Prostate gland (tissue), 2 donors: ENCODE data around the gene PMP22. TPM values are rescaled to one million over a fixed set of nuclear protein-coding genes. Genes with fewer than 3 reads are reported as not detected.

ENCODE experiments used
- DNase-seq: peaks from one replicate; pipeline ENCODE4 v3.0.0-alpha.2; 2019; ENCODE audit warnings: low spot score
- H3K27ac ChIP-seq, 2 donors: fragments of 200-600 bp; sonication (generic); 2 replicates each; pipeline ENCODE4 v1.5.1; 2017 to 2019
- H3K27me3 ChIP-seq: fragments of 200-600 bp; sonication (generic); replicated peaks from 2 replicates; pipeline ENCODE4 v1.5.1; 2019; ENCODE audit not compliant: insufficient read depth
- H3K36me3 ChIP-seq, 2 donors: fragments of 200-600 bp; sonication (generic); 1 replicate in 1 of 2; 2 replicates in 1 of 2; pipeline versions ENCODE4 v1.5.1 to v1.8.1; 2017 to 2019
- H3K4me1 ChIP-seq: fragments of 200-600 bp; sonication (generic); replicated peaks from 2 replicates; pipeline ENCODE4 v1.5.1; 2019
- H3K4me3 ChIP-seq, 2 donors: fragments of 200-600 bp; sonication (generic); 2 replicates each; pipeline ENCODE4 v1.5.1; 2017 to 2019
- H3K9me3 ChIP-seq: fragments of 200-600 bp; sonication (generic); 2 replicates; pipeline ENCODE4 v1.5.1; 2017
- CTCF ChIP-seq, 4 experiments: fragments of 200-600 bp in 2 of 4; fragments of 450-650 bp in 2 of 4; sonication (generic) in 2 of 4; IDR thresholded peaks; 1 replicate in 3 of 4; 2 replicates in 1 of 4; pipeline ENCODE4 v1.5.1; 2016 to 2019; ENCODE audit warnings: antibody characterized with exemption in 4 of 4, mild to moderate bottlenecking in 2 of 4, moderate library complexity in 2 of 4
- POLR2A ChIP-seq: fragments of 450-650 bp; IDR thresholded peaks from one replicate; pipeline ENCODE4 v1.6.1; 2016; ENCODE audit warnings: antibody characterized with exemption, mild to moderate bottlenecking
- POLR2AphosphoS5 ChIP-seq: sonication (generic); formaldehyde crosslinking; IDR thresholded peaks from one replicate; pipeline ENCODE4 v1.6.1; 2017; ENCODE audit warnings: antibody characterized with exemption
- WGBS: methylation state at CpG from one replicate; pipeline ENCODE4 v1.1.5; 2018; 5-methylcytosine and 5-hydroxymethylcytosine counted together
- intact Hi-C: fragments of 100-400 bp; cut with DNase I; formaldehyde crosslinking; loops from one replicate; pipeline ENCODE4 v1.14.2; 2022
- total RNA-seq, 2 donors: library from RNA; depleted of rRNA; stranded (reverse); fragments of >200 nt; gene quantifications; one replicate each; pipeline ENCODE4 v1.1.0, GENCODE V29; 2016

The PMP22 gene
- total RNA-seq, 2 donors from 2014 or later: 22.5 to 76.1 TPM

GRCh38 chr17:15239491-15239890, 25.6 kb downstream of the PMP22 start:
- H3K4me3 ChIP-seq: no peak overlapping the region
- TF ChIP-seq POLR2AphosphoS5 (no peak), CTCF (IDR thresholded peaks at IDR 0.05) (no peak), POLR2A (no peak)
- DNase-seq: no peak
- H3K27ac ChIP-seq: no peak overlapping the region
- WGBS: 71% methylated on average over 3 of the region's 3 CpGs
- H3K27me3 ChIP-seq: no peaks in the 10 kb centered on the region
- no peaks in the 10 kb centered on the region for H3K9me3 ChIP-seq
- intact Hi-C loops: no loop called here
- H3K4me1 ChIP-seq: no peaks in the 10 kb centered on the region
- peaks cover 0 to 2% of the 10 kb centered on the region in 2 donors for H3K36me3 ChIP-seq

GRCh38 chr17:15238676-15239422, 26.3 kb downstream of the PMP22 start:
- WGBS: 92% methylated on average over 3 of the region's 3 CpGs
- TF ChIP-seq POLR2A: no peak
- no peak for TF ChIP-seq POLR2AphosphoS5
- no peak for TF ChIP-seq CTCF (IDR thresholded peaks at IDR 0.05)
- Histone ChIP-seq H3K4me3 (no peak overlapping the region), H3K27ac (no peak overlapping the region), H3K4me1 (no peaks in the 10 kb centered on the region), H3K27me3 (no peaks in the 10 kb centered on the region), H3K36me3 (peaks cover 0 to 2% of the 10 kb centered on the region in 2 donors), H3K9me3 (no peaks in the 10 kb centered on the region)
- no peak for DNase-seq
- intact Hi-C loops: no loop called here

DNA sequence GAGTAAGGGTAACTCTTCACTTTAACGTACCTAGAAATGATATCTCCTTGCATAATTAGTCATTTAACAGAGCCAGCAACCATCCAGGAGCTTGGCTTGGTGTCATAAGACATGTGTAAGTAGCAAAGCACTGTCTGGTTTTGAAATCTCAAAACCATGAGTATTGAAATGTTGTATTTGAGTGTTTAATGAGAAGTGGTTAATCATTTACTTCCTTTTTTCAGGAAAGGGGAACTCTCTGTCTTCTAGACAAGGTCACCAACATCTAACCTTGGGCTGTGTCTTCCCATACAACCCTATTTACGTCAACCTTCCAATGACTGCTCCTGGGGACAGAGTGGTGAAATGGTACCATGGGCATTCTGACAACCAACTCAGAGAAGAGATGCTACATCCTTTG, 27.1 kb downstream of the PMP22 start:
- TF ChIP-seq CTCF (IDR thresholded peaks at IDR 0.05): no peak
- no peak for TF ChIP-seq POLR2A
- TF ChIP-seq POLR2AphosphoS5: no peak
- peaks cover 0 to 2% of the 10 kb centered on the region in 2 donors for H3K36me3 ChIP-seq
- H3K4me3 ChIP-seq: no peak overlapping the region
- intact Hi-C loops: no loop called here
- H3K27ac ChIP-seq: no peak overlapping the region
- 80% methylated on average over 2 of the region's 2 CpGs for WGBS
- no peaks in the 10 kb centered on the region for H3K27me3 ChIP-seq
- H3K4me1 ChIP-seq: no peaks in the 10 kb centered on the region
- H3K9me3 ChIP-seq: no peaks in the 10 kb centered on the region
- no peak for DNase-seq

- no peaks in the 10 kb centered on the region for H3K9me3 ChIP-seq
- DNase-seq: no peak
- H3K4me1 ChIP-seq: no peaks in the 10 kb centered on the region
- WGBS: 95% methylated on average over 2 of the region's 2 CpGs
- H3K27me3 ChIP-seq: no peaks in the 10 kb centered on the region
- TF ChIP-seq CTCF (IDR thresholded peaks at IDR 0.05) (no peak), POLR2A (no peak), POLR2AphosphoS5 (no peak)
- no peak overlapping the region for H3K27ac ChIP-seq
- no peak overlapping the region for H3K4me3 ChIP-seq
- peaks cover 2 to 4% of the 10 kb centered on the region in 2 donors for H3K36me3 ChIP-seq
- intact Hi-C loops: no loop called here
Measured at GRCh38 chr17:15237106-15237425, 28.1 kb downstream of the PMP22 start.
